ENCODE results near the gene REEP2. TPM values are rescaled to one million over a fixed set of nuclear protein-coding genes. Genes with fewer than 3 reads are reported as not detected.

REEP2 gene
- total and polyA plus RNA-seq, 4 donors = 0.29 to 1.1 (median 0.91) TPM

- no peak overlapping the region for H3K4me3 ChIP-seq
- H3K9me3 ChIP-seq (ENCODE audit: control insufficient read depth in 4 of 4, insufficient read depth in 3 of 4, low read length in 3 of 4) = no peaks in the 10 kb centered on the region
- 82 to 91% methylated on average over 7 of the region's 7 CpGs for WGBS, 2 donors
- ATAC-seq (ENCODE audit: insufficient read depth, low FRiP score) = no peak
- no peak overlapping the region for H3K27ac ChIP-seq (ENCODE audit: low read depth in 1 of 2, low read length in 1 of 2)
- TF ChIP-seq, protein P1, sequence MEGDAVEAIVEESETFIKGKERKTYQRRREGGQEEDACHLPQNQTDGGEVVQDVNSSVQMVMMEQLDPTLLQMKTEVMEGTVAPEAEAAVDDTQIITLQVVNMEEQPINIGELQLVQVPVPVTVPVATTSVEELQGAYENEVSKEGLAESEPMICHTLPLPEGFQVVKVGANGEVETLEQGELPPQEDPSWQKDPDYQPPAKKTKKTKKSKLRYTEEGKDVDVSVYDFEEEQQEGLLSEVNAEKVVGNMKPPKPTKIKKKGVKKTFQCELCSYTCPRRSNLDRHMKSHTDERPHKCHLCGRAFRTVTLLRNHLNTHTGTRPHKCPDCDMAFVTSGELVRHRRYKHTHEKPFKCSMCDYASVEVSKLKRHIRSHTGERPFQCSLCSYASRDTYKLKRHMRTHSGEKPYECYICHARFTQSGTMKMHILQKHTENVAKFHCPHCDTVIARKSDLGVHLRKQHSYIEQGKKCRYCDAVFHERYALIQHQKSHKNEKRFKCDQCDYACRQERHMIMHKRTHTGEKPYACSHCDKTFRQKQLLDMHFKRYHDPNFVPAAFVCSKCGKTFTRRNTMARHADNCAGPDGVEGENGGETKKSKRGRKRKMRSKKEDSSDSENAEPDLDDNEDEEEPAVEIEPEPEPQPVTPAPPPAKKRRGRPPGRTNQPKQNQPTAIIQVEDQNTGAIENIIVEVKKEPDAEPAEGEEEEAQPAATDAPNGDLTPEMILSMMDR (IDR thresholded peaks at IDR 0.05; ENCODE audit: control extremely low read depth, extremely low read depth) = no peak
- H3K9ac ChIP-seq (ENCODE audit: insufficient read depth in 1 of 2, low read length in 2 of 2) = no peak overlapping the region
- DNase-seq = no peak
- no peaks in the 10 kb centered on the region for H3K36me3 ChIP-seq (ENCODE audit: control insufficient read depth in 4 of 4, insufficient read depth in 4 of 4, low read length in 4 of 4)
- no peaks in the 10 kb centered on the region for H3K27me3 ChIP-seq (ENCODE audit: control insufficient read depth in 3 of 3, insufficient read depth in 3 of 3, low read length in 2 of 3)
- peaks cover 0 to 26% (median 12%) of the 10 kb centered on the region in 5 donors for H3K4me1 ChIP-seq (ENCODE audit: control insufficient read depth in 5 of 5, insufficient read depth in 5 of 5, low read length in 5 of 5)
These were observed 56.5 kb downstream of the REEP2 start for GRCh38 chr5:138495351-138495750.

Small RNAs within 50 kb of the gene (small RNA-seq; reads per million reads assigned to genes)
- not detected for gene AC113403.1 (ENCODE audit: low replicate concordance)

Other genes starting within 250 kb of the REEP2 start
- 10 to 100 TPM; 19.8 to 41.8 TPM for gene CDC23, start 225.7 kb upstream of the REEP2 start, total RNA-seq
- 10 to 100 TPM in 1 of 2 donors, 1 to 10 TPM in 1; 9.9 to 14.3 TPM for gene CDC23, start 225.7 kb upstream of the REEP2 start, polyA plus RNA-seq
- under 1 TPM in 1 of 2 donors, not detected in 1; 0.57 TPM for gene GFRA3, start 164.4 kb upstream of the REEP2 start, total RNA-seq
- gene GFRA3, start 164.4 kb upstream of the REEP2 start, polyA plus RNA-seq = under 1 TPM; 0.11 to 0.18 TPM
- gene CDC25C, start 107.3 kb upstream of the REEP2 start, total RNA-seq = 1 to 10 TPM in 1 of 2 donors, under 1 TPM in 1; 0.25 to 3.0 TPM
- gene CDC25C, start 107.3 kb upstream of the REEP2 start, polyA plus RNA-seq = under 1 TPM; 0.26 to 0.55 TPM
- 10 to 100 TPM; 22.2 to 28.0 TPM for gene FAM53C, start 100.8 kb upstream of the REEP2 start, total RNA-seq
- 10 to 100 TPM in 1 of 2 donors, 1 to 10 TPM in 1; 8.2 to 19.9 TPM for gene FAM53C, start 100.8 kb upstream of the REEP2 start, polyA plus RNA-seq
- 10 to 100 TPM; 49.6 to 92.7 TPM for gene KDM3B, start 86.4 kb upstream of the REEP2 start, total RNA-seq
- gene KDM3B, start 86.4 kb upstream of the REEP2 start, polyA plus RNA-seq = 10 to 100 TPM; 17.7 to 25.4 TPM
- gene EGR1, start 26.4 kb downstream of the REEP2 start, total RNA-seq = 10 to 100 TPM; 15.8 to 26.3 TPM
- 100 to 1,000 TPM in 1 of 2 donors, 10 to 100 TPM in 1; 35.1 to 126 TPM for gene EGR1, start 26.4 kb downstream of the REEP2 start, polyA plus RNA-seq
- 10 to 100 TPM; 58.5 to 99.2 TPM for gene ETF1, start 104.2 kb downstream of the REEP2 start, total RNA-seq
- gene ETF1, start 104.2 kb downstream of the REEP2 start, polyA plus RNA-seq = 10 to 100 TPM; 36.9 to 67.2 TPM
- 100 to 1,000 TPM; 150 to 194 TPM for gene HSPA9, start 136.3 kb downstream of the REEP2 start, total RNA-seq
- 100 to 1,000 TPM in 1 of 2 donors, 10 to 100 TPM in 1; 77.8 to 143 TPM for gene HSPA9, start 136.3 kb downstream of the REEP2 start, polyA plus RNA-seq

All from lung (tissue), 13 donors.